NCI-H1092 treated with DMSO at 0.1 percent for 48 hours (cell line): Measurements from ENCODE around the gene SIX5.

Source experiments
- DNase-seq: peaks from one replicate; lab custom pipeline; 2025; lab: John Stamatoyannopoulos, UW

Gene SIX5

DNA sequence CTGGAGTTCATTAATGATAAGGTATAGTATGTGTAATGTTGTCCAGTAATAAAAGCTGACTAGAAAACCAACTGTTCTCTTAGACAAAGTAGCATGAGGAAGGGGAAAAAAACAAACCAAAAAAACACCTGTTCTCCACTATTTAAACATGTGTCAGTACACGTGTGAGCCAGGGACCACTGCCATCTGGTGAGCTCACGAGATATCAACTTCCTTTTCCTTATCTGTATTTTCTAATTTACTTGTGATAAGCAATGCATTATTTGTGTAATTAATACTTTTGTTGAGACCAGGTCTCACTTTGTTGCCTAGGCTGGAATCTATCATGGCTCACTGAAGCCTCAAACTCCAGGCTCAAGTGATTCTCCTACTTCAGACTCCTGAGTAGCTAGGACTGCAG, 4.3 kb upstream of the SIX5 start:
- DNase-seq: no peak

DNA sequence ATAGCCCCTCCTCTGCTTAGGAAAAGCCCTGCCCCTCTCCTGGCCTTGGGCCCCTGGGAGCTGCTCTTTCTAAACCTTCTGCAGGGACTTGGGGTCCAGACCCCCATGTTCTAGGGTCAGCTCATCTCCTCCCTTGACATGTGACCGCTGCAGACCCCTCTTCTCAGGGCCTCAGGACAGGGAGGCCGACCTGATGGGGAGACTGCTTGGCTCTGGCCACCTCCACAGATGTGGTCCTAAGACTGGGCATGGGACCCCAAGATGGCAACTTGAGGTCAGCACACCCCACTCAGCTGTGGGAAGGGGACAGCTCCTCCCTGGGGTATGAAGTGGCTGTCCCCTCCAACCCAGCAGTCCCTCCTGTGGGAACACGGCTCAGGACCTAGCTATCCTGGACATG, 3.9 kb upstream of the SIX5 start:
- no peak for DNase-seq

DNA sequence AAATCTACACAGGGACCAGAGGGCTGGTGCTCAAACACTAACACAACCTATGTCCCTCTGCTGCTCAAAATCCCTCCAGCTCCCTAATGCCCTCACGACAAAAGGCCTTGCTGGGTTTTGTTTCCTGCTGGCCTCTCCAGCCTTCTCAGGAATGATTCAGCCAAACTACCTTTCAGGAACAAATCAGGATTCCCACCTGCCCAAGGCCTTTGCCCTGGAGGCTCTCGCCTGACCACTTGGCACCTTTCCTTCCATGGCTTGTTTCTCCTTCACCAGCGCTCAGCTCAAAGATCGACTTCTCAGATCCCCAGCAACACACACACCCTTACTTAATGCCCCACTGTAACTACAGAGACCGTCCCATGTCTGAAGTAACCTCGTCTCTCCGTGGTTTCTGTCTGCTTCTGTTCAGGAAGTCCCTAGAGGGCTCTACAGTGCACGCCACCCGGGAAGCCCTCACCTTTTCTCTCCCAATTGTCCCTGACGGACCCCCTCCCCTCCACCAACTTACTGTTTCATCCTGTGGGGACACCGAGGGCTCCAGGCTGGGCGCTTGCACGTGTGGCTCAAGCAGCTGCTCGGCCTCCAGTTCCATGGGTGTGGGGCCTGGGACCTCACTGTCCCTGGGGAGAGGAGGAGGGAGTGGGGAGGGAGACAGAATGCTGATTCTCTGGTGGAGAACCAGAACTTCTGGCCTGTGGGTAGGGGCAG, 3.2 kb upstream of the SIX5 start:
- no peak for DNase-seq

DNA sequence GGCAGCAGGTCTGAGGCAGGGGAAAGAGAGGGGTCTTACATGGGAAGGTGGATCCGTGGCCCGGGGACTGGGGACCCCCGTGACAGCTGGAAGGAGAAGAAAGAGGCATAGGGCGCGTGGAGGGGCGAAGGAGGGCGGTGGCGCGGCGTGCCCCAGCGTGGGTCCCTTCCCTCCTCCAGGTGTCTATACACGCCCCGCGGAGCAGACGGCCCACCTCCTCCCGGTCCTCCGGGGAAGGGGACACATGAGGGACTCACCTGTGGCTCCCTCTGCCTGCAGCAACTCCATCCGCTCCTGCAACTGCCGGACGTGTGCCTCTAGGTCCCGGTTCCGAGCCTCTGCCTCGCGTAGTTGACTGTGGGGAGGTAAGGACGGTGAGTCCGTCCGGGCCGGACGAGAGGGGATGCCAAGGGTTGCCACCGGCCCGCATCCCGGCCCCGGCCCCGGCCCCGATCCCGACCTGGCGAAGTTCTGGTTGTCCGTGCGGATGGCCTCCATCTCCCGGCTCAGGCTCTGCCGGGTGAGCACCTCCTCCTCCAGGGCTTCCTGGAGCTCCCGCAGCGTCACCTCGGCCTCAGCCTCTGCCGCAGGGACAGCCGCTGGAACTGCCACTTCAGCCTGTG, 2.4 kb upstream of the SIX5 start:
- no peak for DNase-seq

DNA sequence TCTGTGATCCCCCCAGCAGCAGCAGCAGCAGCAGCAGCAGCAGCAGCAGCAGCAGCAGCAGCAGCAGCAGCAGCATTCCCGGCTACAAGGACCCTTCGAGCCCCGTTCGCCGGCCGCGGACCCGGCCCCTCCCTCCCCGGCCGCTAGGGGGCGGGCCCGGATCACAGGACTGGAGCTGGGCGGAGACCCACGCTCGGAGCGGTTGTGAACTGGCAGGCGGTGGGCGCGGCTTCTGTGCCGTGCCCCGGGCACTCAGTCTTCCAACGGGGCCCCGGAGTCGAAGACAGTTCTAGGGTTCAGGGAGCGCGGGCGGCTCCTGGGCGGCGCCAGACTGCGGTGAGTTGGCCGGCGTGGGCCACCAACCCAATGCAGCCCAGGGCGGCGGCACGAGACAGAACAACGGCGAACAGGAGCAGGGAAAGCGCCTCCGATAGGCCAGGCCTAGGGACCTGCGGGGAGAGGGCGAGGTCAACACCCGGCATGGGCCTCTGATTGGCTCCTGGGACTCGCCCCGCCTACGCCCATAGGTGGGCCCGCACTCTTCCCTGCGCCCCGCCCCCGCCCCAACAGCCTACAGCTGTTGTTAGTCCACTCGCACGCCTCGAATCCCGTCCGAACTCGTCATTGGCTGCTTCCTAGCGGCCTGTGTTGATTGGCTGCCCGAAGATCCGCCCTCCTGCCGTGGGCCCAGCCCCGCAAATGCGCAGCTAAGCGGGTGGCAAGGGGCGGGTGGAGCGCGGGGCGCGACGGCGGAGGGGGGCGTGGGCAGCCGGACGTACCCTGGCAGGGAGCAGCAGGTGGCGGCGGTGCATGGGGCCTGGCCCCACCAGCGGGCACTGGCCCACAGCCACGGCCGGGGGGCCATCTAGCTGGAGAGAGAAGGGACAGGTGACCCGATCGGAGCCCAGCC, 1.4 kb upstream of the SIX5 start:
- peak; percentile 93 for DNase-seq

DNA sequence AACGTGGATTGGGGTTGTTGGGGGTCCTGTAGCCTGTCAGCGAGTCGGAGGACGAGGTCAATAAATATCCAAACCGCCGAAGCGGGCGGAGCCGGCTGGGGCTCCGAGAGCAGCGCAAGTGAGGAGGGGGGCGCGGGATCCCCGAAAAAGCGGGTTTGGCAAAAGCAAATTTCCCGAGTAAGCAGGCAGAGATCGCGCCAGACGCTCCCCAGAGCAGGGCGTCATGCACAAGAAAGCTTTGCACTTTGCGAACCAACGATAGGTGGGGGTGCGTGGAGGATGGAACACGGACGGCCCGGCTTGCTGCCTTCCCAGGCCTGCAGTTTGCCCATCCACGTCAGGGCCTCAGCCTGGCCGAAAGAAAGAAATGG, 754 bp upstream of the SIX5 start:
- DNase-seq: no peak

DNA sequence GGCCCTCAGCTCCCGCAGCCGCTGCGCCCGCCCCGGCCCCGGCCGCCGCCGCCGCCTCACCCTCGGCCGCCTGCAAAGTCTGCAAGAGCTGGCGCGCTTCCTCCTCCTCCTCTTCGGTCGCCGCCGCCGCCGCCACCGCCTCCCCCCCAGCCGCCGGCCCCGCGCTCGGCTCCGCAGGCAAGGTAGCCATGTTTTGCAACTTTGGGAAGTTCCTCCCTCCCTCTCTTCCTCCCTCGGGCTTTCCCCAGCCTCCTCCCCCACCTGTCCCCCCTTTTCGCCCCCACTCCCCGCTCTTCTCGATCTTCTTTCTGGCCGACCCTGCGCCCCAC, 433 bp downstream of the SIX5 start:
- no peak for DNase-seq

DNA sequence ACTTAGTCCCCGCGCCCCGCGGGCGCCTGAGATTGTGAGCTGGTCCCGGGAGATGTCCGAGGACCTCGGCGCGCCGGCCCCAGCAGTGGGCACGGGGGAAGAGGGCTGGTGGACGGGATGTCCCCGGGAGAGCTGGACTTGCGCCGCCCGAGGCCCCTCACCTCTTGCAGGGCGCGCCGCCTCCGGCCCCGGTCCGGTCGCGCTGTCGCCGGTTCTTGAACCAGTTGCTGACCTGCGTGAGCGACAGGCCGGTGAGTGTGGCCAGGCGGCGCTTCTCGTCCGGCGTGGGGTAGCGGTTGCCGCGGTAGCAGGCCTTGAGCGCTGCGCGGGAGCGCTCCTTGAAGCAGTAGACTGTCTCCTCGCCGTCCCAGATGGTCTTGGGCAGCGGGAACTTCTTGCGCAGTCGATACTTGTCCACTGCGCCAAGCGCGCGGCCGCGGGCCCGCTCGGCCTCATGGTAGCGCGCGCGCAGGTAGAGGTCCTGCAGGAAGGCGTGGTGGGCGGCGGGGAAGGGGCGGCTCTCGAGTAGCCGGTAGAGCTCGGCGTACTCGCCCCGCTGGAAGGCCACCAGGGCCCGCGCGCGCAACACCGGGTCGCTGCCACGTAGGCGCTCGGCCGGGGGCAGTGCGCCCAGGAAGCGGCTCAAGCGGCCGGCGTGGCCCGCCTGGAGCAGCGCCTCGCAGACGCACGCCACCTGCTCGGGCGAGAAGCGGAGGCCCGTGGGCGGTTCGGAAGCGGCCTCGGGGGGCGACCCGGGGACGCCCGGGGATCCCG, 984 bp downstream of the SIX5 start:
- DNase-seq: no peak

DNA sequence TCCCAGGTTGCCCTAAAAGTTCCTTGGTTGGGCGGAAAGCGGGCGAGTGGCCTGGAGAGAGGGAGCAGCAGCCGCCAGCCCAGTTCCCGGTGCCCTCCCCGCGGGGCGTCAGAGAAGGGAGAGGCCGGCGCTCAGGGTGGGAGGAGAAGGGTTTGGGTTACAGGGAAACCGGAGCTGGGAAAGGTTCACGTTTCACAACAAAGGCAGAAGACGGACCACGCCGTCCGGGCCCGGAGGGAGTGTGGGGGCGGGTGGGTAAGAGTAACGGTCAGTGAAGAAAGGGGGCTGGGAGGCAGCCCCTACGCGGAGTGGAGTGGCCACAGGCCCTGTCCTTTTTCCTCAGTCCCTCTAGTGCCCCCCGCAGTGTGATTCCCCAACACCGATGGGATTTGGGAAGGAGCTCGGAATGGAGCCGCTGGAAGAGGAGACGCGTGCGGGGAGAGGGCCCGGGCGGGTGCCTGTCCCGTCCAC, 1.6 kb downstream of the SIX5 start:
- no peak for DNase-seq

DNA sequence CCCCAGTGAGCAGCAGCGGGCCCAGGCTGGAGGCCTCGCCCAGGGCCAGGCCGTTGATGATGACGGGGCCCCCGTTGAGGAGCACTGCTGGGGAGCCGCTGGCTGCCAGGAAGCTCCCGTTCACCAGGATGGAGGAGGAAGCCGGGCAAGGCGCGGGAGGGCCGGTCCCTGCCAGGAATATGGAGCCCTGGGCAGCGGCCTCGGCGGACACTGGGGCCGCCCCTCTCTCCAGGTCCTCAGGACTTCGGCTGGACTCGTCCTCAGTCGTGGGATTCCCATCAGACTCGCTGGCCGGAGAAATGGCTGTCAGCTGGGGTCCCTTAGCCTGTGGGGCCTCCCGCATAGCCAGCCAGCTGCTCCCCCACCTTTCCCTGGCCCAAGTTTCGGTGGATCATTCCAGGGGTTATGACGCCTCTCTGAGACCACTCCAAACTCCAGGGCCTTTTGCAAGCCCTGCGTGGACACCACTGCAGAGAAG, 2.1 kb downstream of the SIX5 start:
- DNase-seq: no peak

DNA sequence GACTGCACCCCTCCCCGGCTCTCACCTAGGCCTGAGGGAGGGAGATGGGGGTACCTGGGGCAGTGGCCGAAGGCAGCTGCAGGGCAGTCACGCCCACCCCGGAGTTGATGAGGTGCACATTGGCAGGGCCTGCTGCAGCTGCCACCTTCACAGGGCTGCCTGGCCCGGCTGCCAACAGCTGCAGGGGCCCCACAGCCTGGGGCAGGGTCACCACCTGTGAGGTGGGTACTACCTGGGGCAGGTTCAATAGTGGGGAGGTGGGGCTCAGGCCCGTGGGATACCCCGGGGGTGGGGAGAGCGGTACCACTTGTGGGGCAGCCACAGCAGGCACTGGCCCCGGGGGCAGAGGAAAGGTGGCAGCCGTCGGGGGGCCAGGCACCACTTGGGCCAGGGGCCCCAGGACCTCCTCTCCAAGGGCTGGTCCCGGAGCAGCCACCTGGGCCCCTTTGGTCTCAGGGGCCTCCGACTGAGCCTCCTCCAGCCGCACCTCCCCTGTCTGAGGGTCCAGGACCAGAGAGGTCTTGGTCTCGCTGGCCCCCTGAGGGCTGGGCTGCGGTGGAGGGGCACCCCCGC, 2.7 kb downstream of the SIX5 start:
- DNase-seq: no peak

DNA sequence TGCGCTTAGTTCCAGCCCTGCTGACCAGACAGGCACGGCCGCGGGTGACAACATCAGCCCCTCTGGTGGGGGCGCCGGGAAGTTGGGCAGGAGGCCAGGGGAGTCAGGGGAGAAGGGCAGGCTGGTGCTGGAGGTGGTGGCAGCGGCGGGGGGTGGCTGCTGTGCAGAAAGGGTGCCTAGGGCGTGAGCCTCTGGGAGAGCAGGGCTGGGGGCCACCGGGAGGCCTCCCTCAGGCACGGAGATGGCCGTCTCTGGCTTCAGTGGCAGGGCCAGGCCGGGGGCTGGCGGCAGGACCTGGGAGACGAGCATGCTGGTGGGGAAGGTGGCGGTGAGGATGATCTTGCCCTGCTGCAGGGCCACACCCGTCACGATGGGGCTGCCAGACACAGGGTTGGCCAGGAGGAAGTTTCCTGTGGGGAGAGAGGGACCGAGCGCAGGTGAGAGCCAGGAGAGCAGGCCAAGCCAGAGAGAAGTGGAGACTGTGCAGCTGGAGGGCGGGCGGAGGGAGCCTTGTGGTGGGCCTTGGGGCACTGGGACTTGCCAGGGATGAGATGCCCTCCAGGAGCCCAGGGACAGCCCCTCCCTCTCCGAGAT, 3.3 kb downstream of the SIX5 start:
- no peak for DNase-seq

DNA sequence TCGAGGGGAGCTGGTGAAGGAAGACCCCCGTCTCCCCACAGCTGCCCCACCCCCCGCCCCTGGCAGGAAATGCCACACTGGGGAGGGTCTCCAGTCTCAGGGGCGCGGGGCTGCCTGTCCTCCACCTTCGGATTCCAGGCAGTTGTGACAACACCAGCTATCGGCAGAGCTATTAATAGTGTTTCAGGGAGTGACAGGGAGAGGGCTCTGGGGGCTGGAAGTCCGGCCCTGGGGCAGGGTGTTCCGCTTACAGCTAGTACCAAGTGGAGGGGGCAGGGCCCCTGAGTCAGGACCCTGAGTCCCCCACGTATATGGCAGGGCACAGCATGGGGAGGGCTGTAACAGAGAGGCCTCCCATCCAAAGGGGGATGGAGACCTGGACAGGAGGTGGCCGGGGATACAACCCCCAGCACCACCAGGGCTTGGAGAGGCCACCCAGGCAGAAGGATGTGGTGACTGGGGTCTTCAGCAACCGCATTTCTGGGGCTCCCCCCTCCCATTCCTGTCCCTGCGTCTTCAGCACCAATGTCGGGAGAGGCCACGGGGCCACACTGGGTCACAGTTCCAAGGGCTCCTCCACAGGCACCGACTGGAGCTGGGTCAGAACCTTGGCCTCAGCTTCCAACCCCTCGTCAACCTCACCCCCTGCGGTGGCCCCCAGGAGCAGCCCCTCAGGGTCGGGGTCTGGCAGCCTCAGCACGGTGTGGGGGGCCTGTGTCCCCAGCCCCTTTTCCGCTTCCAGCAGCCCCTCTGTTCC, 3.9 kb downstream of the SIX5 start:
- no peak for DNase-seq

DNA sequence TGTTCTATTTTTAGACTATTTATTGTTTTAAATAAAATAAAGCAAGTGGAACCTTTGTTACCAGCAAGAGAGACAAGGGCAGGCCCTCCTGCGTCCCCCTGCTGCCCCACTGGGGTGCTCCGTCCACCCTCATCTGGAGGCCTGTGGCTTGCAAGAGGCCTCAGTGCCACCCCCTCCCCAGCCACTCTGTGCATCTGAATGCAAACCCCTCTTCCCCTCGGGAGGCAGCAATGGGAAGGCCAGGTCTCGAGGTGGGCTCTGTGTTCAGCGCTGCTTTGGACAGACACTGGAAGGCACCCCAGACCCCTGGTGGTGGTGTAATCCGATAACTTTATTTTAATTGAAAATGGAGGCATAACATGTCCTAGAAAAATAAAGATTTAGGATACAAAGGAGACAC, 4.6 kb downstream of the SIX5 start:
- no peak for DNase-seq

DNA sequence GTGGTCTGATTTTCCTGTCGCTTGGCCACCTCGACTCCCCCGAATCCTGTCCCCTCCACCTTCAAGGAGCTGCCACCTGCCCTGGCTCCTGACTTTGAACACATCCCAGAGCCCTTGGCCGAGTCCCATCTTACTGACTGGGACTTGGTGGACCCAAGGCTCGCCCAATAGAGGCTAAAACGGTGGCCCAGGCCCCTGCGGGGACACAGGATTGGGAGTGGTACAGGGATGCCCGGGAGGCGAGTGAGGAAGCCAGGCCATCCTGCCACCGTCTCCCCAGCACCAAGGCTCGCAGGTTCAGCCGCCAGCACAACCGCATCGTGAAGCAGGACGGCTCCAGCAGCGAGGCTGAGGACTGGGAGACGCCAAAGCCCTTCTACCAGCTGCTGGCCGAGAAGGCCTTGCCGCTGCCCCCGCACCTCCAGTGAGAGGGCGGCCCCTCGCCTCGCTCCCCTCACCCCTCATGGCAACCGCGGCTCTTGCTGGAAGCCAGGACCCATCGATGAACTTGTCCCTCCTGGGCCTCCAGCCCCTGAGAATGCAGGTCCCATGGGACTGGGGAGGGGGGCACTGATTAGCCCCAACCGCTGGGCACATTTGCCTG, 5.3 kb downstream of the SIX5 start:
- no peak for DNase-seq

DNA sequence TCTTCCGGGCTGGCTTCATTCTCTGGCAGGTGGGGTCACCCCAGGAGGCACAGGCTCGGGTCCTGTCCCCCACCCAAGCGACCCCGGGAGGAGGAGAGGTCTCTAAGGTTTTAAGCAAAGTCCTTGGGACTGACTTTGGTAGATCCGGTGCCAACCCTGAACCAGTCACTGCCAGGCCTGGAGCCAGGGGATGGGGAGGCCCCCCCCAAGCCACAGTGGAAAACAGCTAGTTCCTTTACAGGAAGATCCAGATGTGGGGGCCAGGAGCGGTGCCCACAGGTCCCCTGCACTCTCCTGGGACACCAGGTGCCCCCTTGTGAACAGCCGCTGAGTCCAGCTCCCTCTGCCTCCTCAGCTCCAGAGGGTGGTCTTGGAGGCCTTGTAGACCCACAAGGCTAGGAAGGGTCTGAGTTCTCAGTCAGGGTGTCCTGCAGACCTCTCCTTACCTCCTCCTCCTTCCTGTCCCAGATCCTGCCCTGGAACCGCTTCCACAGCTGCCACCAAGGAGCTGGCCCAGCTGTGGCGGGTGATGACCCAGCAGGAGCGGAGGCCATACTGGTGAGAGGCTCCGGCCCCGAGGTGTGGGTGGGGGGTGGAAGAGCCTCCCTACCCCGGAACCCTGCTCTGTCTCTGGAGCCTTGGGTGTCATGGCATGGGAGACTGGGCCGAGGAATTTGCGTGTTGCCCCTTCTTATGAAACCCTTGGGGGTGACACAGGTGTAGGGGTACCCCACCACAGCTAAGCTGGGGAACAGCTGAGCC, 6.0 kb downstream of the SIX5 start:
- DNase-seq: no peak

DNA sequence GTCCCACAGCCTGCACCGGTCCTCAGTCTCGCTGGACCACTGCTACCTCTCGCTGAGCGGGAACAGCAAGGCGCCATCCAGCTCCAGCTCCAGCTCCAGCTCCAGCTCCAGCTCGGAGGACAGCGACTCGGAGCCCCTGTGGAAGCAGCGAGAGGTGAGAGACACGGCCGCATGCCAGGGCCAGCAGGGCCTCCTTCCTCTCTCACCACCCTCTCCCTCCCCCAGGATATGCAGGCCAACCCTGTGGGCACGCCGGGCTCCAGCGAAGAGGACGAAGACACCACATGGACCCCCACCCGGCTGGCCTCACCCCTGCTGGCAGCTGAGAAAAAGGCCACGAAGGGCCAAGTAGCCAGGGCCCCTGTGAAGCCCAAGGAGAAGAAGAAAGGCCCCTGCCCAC, 7.3 kb downstream of the SIX5 start:
- no peak for DNase-seq

DNA sequence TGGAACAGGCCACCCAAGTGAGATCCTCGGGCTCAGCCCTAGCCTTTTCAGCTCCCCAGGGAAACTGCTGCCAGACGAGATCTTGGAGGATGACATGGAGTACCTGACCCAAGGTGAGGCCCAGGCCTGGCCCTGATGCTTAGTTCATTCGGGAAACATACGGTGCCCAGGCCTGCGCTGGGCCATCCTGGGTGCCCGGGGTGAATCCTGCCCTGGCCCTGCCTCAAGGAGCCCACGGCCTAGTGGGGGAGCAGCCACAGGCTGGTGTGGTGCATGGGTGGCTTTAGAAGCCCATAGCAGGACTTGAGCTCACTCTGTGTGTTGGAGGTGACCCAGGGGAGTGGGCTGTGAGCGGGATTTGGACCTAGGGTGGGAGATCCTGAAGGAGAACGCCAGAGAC, 10.1 kb downstream of the SIX5 start:
- DNase-seq: no peak

DNA sequence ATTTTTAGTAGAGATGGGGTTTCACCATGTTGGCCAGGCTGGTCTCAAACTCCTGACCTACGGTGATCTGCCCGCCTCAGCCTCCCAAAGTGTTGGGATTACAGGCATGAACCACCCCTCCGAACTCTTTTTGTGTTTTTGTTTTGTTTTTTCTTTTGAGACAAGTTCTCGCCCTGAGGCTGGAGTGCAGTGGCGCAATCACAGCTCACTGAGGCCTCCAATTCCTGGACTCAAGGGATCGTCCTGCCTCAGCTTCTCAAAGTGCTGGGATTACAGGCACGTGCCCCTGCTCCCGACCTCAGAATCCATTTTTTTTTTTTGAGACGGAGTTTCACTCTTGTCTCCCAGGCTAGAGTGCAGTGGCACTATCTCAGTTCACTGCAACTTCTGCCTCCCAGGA, 11.4 kb downstream of the SIX5 start:
- no peak for DNase-seq

DNA sequence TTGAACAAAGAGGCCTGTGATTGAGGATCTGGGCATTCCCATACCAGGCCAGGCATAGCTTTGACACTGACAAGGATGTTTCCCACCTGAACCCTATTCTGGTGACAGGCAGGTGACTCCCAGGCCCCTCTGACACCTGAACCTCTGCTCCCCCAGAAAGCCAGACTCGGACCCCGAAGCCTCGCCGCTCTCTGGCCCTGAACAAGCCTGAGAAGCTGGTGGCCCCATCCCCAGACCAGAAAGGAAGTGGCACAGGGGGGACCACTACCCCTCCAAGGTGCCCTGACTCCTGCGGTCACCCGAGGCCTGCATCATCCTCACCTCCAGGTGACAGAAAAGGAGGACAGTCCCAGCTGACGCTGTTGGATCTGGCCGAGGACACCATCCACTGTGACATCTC, 14.7 kb downstream of the SIX5 start:
- no peak for DNase-seq
